ENCODE results near the gene CADPS. TPM values are rescaled to one million over a fixed set of nuclear protein-coding genes. Genes with fewer than 3 reads are reported as not detected.
A peak's percentile ranks its signal among the peaks of the same experiment; 100 is the strongest.

The CADPS gene
- total RNA-seq, 6 experiments from 2014 or later, result not detected

- Mint-ChIP-seq H3K4me1 (ENCODE audit: low read depth) (no peaks in the 10 kb centered on the region), H3K27me3 (ENCODE audit: insufficient read depth) (peaks cover 3% of the 10 kb centered on the region), H3K36me3 (ENCODE audit: low read depth) (no peaks in the 10 kb centered on the region), H3K9me3 (no peaks in the 10 kb centered on the region), H3K4me3 (no peak overlapping the region), H3K27ac (no peak overlapping the region)
- no peak for DNase-seq
- no peak for TF ChIP-seq CTCF (IDR thresholded peaks at IDR 0.05)
These were observed 175.5 kb downstream of the CADPS start for GRCh38 chr3:62699728-62700127.

- DNase-seq, result no peak
- H3K27me3 Mint-ChIP-seq (ENCODE audit: insufficient read depth), result peaks cover 3% of the 10 kb centered on the region
- no peak for TF ChIP-seq CTCF (IDR thresholded peaks at IDR 0.05)
These were observed 179.2 kb downstream of the CADPS start for GRCh38 chr3:62696011-62696410.

GRCh38 chr3:62688812-62689211 lies 186.4 kb downstream of the CADPS start:
- Mint-ChIP-seq H3K4me3 (no peak overlapping the region), H3K36me3 (ENCODE audit: low read depth) (no peaks in the 10 kb centered on the region), H3K4me1 (ENCODE audit: low read depth) (no peaks in the 10 kb centered on the region), H3K9me3 (no peaks in the 10 kb centered on the region), H3K27me3 (ENCODE audit: insufficient read depth) (no peaks in the 10 kb centered on the region), H3K27ac (no peak overlapping the region)
- DNase-seq, result no peak
- TF ChIP-seq CTCF (IDR thresholded peaks at IDR 0.05), result no peak

More at GRCh38 chr3:62696011-62696410, 179.2 kb downstream of the CADPS start:
- Mint-ChIP-seq H3K4me3 (no peak overlapping the region), H3K9me3 (no peaks in the 10 kb centered on the region), H3K36me3 (ENCODE audit: low read depth) (no peaks in the 10 kb centered on the region), H3K27ac (no peak overlapping the region), H3K4me1 (ENCODE audit: low read depth) (no peaks in the 10 kb centered on the region)

- Mint-ChIP-seq H3K27ac (no peak overlapping the region), H3K4me1 (ENCODE audit: low read depth) (no peaks in the 10 kb centered on the region), H3K27me3 (ENCODE audit: insufficient read depth) (no peaks in the 10 kb centered on the region), H3K4me3 (no peak overlapping the region), H3K36me3 (ENCODE audit: low read depth) (no peaks in the 10 kb centered on the region), H3K9me3 (no peaks in the 10 kb centered on the region)
- DNase-seq, result peak; percentile 4
- no peak for TF ChIP-seq CTCF (IDR thresholded peaks at IDR 0.05)
These were observed 187.2 kb downstream of the CADPS start for GRCh38 chr3:62688050-62688449.

- H3K27me3 Mint-ChIP-seq (ENCODE audit: insufficient read depth), result no peaks in the 10 kb centered on the region
- no peak for DNase-seq
- no peak for TF ChIP-seq CTCF (IDR thresholded peaks at IDR 0.05)
- no peaks in the 10 kb centered on the region for H3K4me1 Mint-ChIP-seq (ENCODE audit: low read depth)
- H3K4me3 Mint-ChIP-seq, result no peak overlapping the region
- H3K9me3 Mint-ChIP-seq, result no peaks in the 10 kb centered on the region
- H3K27ac Mint-ChIP-seq, result no peak overlapping the region
- H3K36me3 Mint-ChIP-seq (ENCODE audit: low read depth), result no peaks in the 10 kb centered on the region
These were observed 188.5 kb downstream of the CADPS start for GRCh38 chr3:62686503-62687294.

All from HFFc6 (cell line).